MV-4-11 (cell line): Measurements from ENCODE around the gene NOLC1.

ENCODE experiments used
- DNase-seq: peaks from one replicate; lab custom pipeline; 2025; lab: John Stamatoyannopoulos, UW

Gene NOLC1

GRCh38 chr10:102154466-102155116, 2.4 kb downstream of the NOLC1 start:
- no peak for DNase-seq

GRCh38 chr10:102157224-102157623, 5.0 kb downstream of the NOLC1 start:
- DNase-seq = no peak

GRCh38 chr10:102159051-102159597, 6.9 kb downstream of the NOLC1 start:
- DNase-seq = no peak

GRCh38 chr10:102159831-102160230, 7.6 kb downstream of the NOLC1 start:
- DNase-seq = no peak

GRCh38 chr10:102163342-102163989, 11.3 kb downstream of the NOLC1 start:
- DNase-seq = no peak

- no peak for DNase-seq
Observed at GRCh38 chr10:102167861-102168260, 15.7 kb downstream of the NOLC1 start.

GRCh38 chr10:102170602-102171001, 18.4 kb downstream of the NOLC1 start:
- DNase-seq = no peak

GRCh38 chr10:102172288-102172687, 20.1 kb downstream of the NOLC1 start:
- DNase-seq = no peak

GRCh38 chr10:102175415-102175814, 23.2 kb downstream of the NOLC1 start:
- no peak for DNase-seq

GRCh38 chr10:102184606-102185005, 32.4 kb downstream of the NOLC1 start:
- DNase-seq = no peak

GRCh38 chr10:102185272-102185671, 33.1 kb downstream of the NOLC1 start:
- DNase-seq = no peak

- peak; percentile 32 for DNase-seq
Observed at GRCh38 chr10:102185811-102186527, 33.8 kb downstream of the NOLC1 start.

- no peak for DNase-seq
Observed at GRCh38 chr10:102188298-102188940, 36.2 kb downstream of the NOLC1 start.

GRCh38 chr10:102188941-102189898, 37.0 kb downstream of the NOLC1 start:
- peak; percentile 16 for DNase-seq

GRCh38 chr10:102191956-102192355, 39.8 kb downstream of the NOLC1 start:
- DNase-seq = no peak

- DNase-seq = peak; percentile 41
Observed at GRCh38 chr10:102195296-102195870, 43.2 kb downstream of the NOLC1 start.

- DNase-seq = no peak
Observed at GRCh38 chr10:102196893-102197292, 44.7 kb downstream of the NOLC1 start.

GRCh38 chr10:102198027-102198426, 45.8 kb downstream of the NOLC1 start:
- no peak for DNase-seq

GRCh38 chr10:102200751-102201640, 48.8 kb downstream of the NOLC1 start:
- DNase-seq = peak; percentile 53

- no peak for DNase-seq
Observed at GRCh38 chr10:102202386-102202785, 50.2 kb downstream of the NOLC1 start.
